ENCODE data around the gene DGCR6. TPM values are rescaled to one million over a fixed set of nuclear protein-coding genes. Genes with fewer than 3 reads are reported as not detected.
"Not testable (repeated sequence)": the region's sequence is repeated elsewhere in the genome, so short reads cannot be mapped to it uniquely, and the experiment has no call there.

DGCR6 gene
- total RNA-seq, 2 donors from 2014 or later = 2.9 to 4.3 TPM

DNA sequence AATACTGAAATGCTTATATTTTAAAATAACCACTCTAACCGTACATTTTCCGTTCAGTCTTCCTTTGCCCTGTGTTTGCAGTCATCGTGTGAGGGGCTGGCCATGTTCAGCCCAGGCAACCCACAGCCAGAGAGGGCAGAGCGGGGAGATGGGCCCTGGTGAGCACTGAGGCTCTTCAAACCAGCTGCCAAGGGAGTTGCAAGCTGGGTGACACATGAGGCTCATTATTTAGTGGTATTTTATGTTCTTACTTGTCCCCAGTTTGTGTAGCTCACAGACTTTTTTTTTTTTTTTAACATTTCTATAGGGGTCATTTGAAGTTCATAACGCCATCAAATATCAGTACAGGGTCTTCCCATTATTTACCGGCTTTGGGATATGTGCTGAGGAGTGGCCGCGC is 18.0 kb upstream of the DGCR6 start:
- Histone ChIP-seq H3K4me1 (ENCODE audit: control insufficient read depth, insufficient read depth, low read length) (no peaks in the 10 kb centered on the region), H3K27me3 (ENCODE audit: control insufficient read depth, insufficient read depth, low read length, poor library complexity, severe bottlenecking) (no peaks in the 10 kb centered on the region), H3K9ac (ENCODE audit: extremely low read depth, low read length, poor library complexity, severe bottlenecking) (no peak overlapping the region), H3K4me3 (ENCODE audit: low read length) (no peak overlapping the region), H3K27ac (ENCODE audit: low read depth, low read length) (no peak overlapping the region), H3K9me3 (ENCODE audit: control insufficient read depth, low read length) (no peaks in the 10 kb centered on the region), H3K36me3 (ENCODE audit: control insufficient read depth, insufficient read depth, low read length) (no peaks in the 10 kb centered on the region)
- no peak overlapping the region for H3K27ac Mint-ChIP-seq
- no peaks in the 10 kb centered on the region for H3K36me3 Mint-ChIP-seq (ENCODE audit: low read depth)
- DNase-seq = no peak
- peaks cover 1% of the 10 kb centered on the region for H3K9me3 Mint-ChIP-seq
- H3K4me1 Mint-ChIP-seq = peaks cover 2% of the 10 kb centered on the region
- no CpG with 5 or more reads among the region's 8 CpGs for WGBS, 2 experiments (ENCODE audit: insufficient coverage in 1 of 2, insufficient read length in 1 of 2)
- H3K27me3 Mint-ChIP-seq (ENCODE audit: insufficient read depth) = no peaks in the 10 kb centered on the region
- TF ChIP-seq, protein P1, sequence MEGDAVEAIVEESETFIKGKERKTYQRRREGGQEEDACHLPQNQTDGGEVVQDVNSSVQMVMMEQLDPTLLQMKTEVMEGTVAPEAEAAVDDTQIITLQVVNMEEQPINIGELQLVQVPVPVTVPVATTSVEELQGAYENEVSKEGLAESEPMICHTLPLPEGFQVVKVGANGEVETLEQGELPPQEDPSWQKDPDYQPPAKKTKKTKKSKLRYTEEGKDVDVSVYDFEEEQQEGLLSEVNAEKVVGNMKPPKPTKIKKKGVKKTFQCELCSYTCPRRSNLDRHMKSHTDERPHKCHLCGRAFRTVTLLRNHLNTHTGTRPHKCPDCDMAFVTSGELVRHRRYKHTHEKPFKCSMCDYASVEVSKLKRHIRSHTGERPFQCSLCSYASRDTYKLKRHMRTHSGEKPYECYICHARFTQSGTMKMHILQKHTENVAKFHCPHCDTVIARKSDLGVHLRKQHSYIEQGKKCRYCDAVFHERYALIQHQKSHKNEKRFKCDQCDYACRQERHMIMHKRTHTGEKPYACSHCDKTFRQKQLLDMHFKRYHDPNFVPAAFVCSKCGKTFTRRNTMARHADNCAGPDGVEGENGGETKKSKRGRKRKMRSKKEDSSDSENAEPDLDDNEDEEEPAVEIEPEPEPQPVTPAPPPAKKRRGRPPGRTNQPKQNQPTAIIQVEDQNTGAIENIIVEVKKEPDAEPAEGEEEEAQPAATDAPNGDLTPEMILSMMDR (conservative IDR thresholded peaks at IDR 0.05) = no peak
- H3K4me3 Mint-ChIP-seq = no peak overlapping the region

GRCh38 chr22:18890510-18891192 is 15.5 kb upstream of the DGCR6 start:
- not testable (repeated sequence) for H3K9me3 ChIP-seq (ENCODE audit: control insufficient read depth, low read length); H3K27ac ChIP-seq (ENCODE audit: low read depth, low read length); H3K27me3 Mint-ChIP-seq (ENCODE audit: insufficient read depth); H3K27ac Mint-ChIP-seq; H3K4me3 ChIP-seq (ENCODE audit: low read length); H3K36me3 Mint-ChIP-seq (ENCODE audit: low read depth); DNase-seq; H3K4me3 Mint-ChIP-seq; H3K4me1 Mint-ChIP-seq; H3K27me3 ChIP-seq (ENCODE audit: control insufficient read depth, insufficient read depth, low read length, poor library complexity, severe bottlenecking); H3K9ac ChIP-seq (ENCODE audit: extremely low read depth, low read length, poor library complexity, severe bottlenecking); H3K9me3 Mint-ChIP-seq; H3K4me1 ChIP-seq (ENCODE audit: control insufficient read depth, insufficient read depth, low read length); H3K36me3 ChIP-seq (ENCODE audit: control insufficient read depth, insufficient read depth, low read length)
- WGBS, 2 experiments (ENCODE audit: insufficient coverage in 1 of 2, insufficient read length in 1 of 2) = no CpG with 5 or more reads among the region's 5 CpGs

GRCh38 chr22:18893775-18894174 is 12.3 kb upstream of the DGCR6 start:
- H3K27me3 ChIP-seq (ENCODE audit: control insufficient read depth, insufficient read depth, low read length, poor library complexity, severe bottlenecking); H3K4me3 ChIP-seq (ENCODE audit: low read length); H3K9ac ChIP-seq (ENCODE audit: extremely low read depth, low read length, poor library complexity, severe bottlenecking); H3K9me3 ChIP-seq (ENCODE audit: control insufficient read depth, low read length); H3K27ac Mint-ChIP-seq; H3K36me3 Mint-ChIP-seq (ENCODE audit: low read depth); H3K27ac ChIP-seq (ENCODE audit: low read depth, low read length); H3K27me3 Mint-ChIP-seq (ENCODE audit: insufficient read depth); H3K4me3 Mint-ChIP-seq; H3K4me1 Mint-ChIP-seq; H3K36me3 ChIP-seq (ENCODE audit: control insufficient read depth, insufficient read depth, low read length); H3K4me1 ChIP-seq (ENCODE audit: control insufficient read depth, insufficient read depth, low read length); H3K9me3 Mint-ChIP-seq; DNase-seq: not testable (repeated sequence)
- WGBS, 2 experiments (ENCODE audit: insufficient coverage in 1 of 2, insufficient read length in 1 of 2) = no CpG with 5 or more reads among the region's 4 CpGs

GRCh38 chr22:18896037-18896657 is 10.0 kb upstream of the DGCR6 start:
- H3K27me3 Mint-ChIP-seq (ENCODE audit: insufficient read depth); H3K9ac ChIP-seq (ENCODE audit: extremely low read depth, low read length, poor library complexity, severe bottlenecking); H3K36me3 Mint-ChIP-seq (ENCODE audit: low read depth); H3K27ac ChIP-seq (ENCODE audit: low read depth, low read length); H3K9me3 Mint-ChIP-seq; H3K36me3 ChIP-seq (ENCODE audit: control insufficient read depth, insufficient read depth, low read length); H3K9me3 ChIP-seq (ENCODE audit: control insufficient read depth, low read length); H3K27ac Mint-ChIP-seq; H3K4me1 ChIP-seq (ENCODE audit: control insufficient read depth, insufficient read depth, low read length); H3K4me1 Mint-ChIP-seq; H3K4me3 ChIP-seq (ENCODE audit: low read length); DNase-seq; H3K4me3 Mint-ChIP-seq; H3K27me3 ChIP-seq (ENCODE audit: control insufficient read depth, insufficient read depth, low read length, poor library complexity, severe bottlenecking): not testable (repeated sequence)
- WGBS, 2 experiments (ENCODE audit: insufficient coverage in 1 of 2, insufficient read length in 1 of 2) = 94 to 100% methylated on average over 2 to 3 of the region's 7 CpGs

- no CpG with 5 or more reads among the region's 36 CpGs for WGBS, 2 experiments (ENCODE audit: insufficient coverage in 1 of 2, insufficient read length in 1 of 2)
- not testable (repeated sequence) for H3K4me3 Mint-ChIP-seq; DNase-seq; H3K27ac Mint-ChIP-seq; H3K36me3 Mint-ChIP-seq (ENCODE audit: low read depth); H3K4me3 ChIP-seq (ENCODE audit: low read length); H3K36me3 ChIP-seq (ENCODE audit: control insufficient read depth, insufficient read depth, low read length); H3K27ac ChIP-seq (ENCODE audit: low read depth, low read length); H3K27me3 Mint-ChIP-seq (ENCODE audit: insufficient read depth); H3K4me1 ChIP-seq (ENCODE audit: control insufficient read depth, insufficient read depth, low read length); H3K4me1 Mint-ChIP-seq; H3K9me3 Mint-ChIP-seq; H3K9me3 ChIP-seq (ENCODE audit: control insufficient read depth, low read length); H3K9ac ChIP-seq (ENCODE audit: extremely low read depth, low read length, poor library complexity, severe bottlenecking); H3K27me3 ChIP-seq (ENCODE audit: control insufficient read depth, insufficient read depth, low read length, poor library complexity, severe bottlenecking)
Measured at GRCh38 chr22:18906410-18906745, 258 bp downstream of the DGCR6 start.

Data from endodermal cell (in vitro differentiated cells).